HCT116 (cell line): ENCODE results near the gene AUTS2. TPM values are rescaled to one million over a fixed set of nuclear protein-coding genes. Genes with fewer than 3 reads are reported as not detected.

Experiments used
- ATAC-seq: fragments of 200-7000 bp; cut with Tn5 transposase; 2 replicates; pipeline ENCODE4 v1.9.1; 2020; ENCODE audit warnings: mild to moderate bottlenecking, moderate library complexity
- BruUV-seq: library from RNA; stranded (reverse); fragments of 400-500 nt; replicated peaks from 2 replicates; lab custom pipeline; 2021; lab: Mats Ljungman, UMichigan
- CTCF ChIA-PET: fragments of 300-600 bp; sonication (Branson Sonifier 250); formaldehyde crosslinking; loops from one replicate; lab custom pipeline; 2021; ENCODE audit warnings: antibody characterized with exemption; lab: Charles Lee
- POLR2A ChIA-PET: fragments of 300-600, 350-600 bp; sonication (Branson Sonifier 250); formaldehyde crosslinking; loops from one replicate; lab custom pipeline; 2021; ENCODE audit warnings: antibody characterized with exemption; lab: Charles Lee
- RAD21 ChIA-PET, 2 experiments: fragments of 300-600 bp; sonication (Branson Sonifier 250); formaldehyde crosslinking; loops; one replicate each; lab custom pipeline; 2023; ENCODE audit warnings: low total read pairs in 2 of 2; ENCODE audit not compliant: uncharacterized antibody in 2 of 2, unreplicated experiment in 2 of 2, low non-redundant PET in 1 of 2; lab: Charles Lee
- DNase-seq: peaks from one replicate; pipeline ENCODE4 v3.0.0-alpha.2; 2010; ENCODE audit warnings: low read depth, low spot score
- H2AFZ ChIP-seq: fragments of 200-600 bp; shearing (Covaris generic), sonication (generic); 2 replicates; pipeline ENCODE4 v1.6.1; 2017; ENCODE audit warnings: low read depth, mixed run types, mixed read lengths, antibody characterized with exemption, low read length; ENCODE audit not compliant: poor library complexity, severe bottlenecking
- H3K27ac ChIP-seq: 2 replicates; pipeline ENCODE4 v1.5.1; 2012; ENCODE audit warnings: low read depth, low read length
- H3K27me3 ChIP-seq: fragments of 200-600 bp; sonication (generic); 2 replicates; pipeline ENCODE4 v1.6.1; 2016; ENCODE audit warnings: mixed run types, low read length, mixed read lengths; ENCODE audit not compliant: insufficient read depth
- H3K36me3 ChIP-seq, 2 experiments: fragments of 200-500 bp in 1 of 2; fragments of 200-600 bp in 1 of 2; sonication (Bioruptor generic) in 1 of 2; sonication (generic) in 1 of 2; 2 replicates each; pipeline versions ENCODE4 v1.5.1 to v1.6.1; 2014 to 2016; ENCODE audit warnings: low read length in 2 of 2, inconsistent platforms in 1 of 2, mixed read lengths in 1 of 2, mixed run types in 1 of 2; ENCODE audit not compliant: insufficient read depth in 2 of 2, control insufficient read depth in 1 of 2
- H3K4me1 ChIP-seq, 2 experiments: fragments of 200-600 bp in 1 of 2; sonication (generic) in 1 of 2; 2 replicates each; pipeline versions ENCODE4 v1.5.1 to v1.6.1; 2012 to 2017; ENCODE audit warnings: low read length in 2 of 2, inconsistent platforms in 1 of 2, mild to moderate bottlenecking in 1 of 2, mixed read lengths in 1 of 2, mixed run types in 1 of 2, moderate library complexity in 1 of 2; ENCODE audit not compliant: insufficient read depth in 2 of 2, control insufficient read depth in 1 of 2
- H3K4me2 ChIP-seq: fragments of 200-600 bp; sonication (generic); 2 replicates; pipeline ENCODE4 v1.6.1; 2017; ENCODE audit warnings: mixed run types, low read length, mixed read lengths
- H3K4me3 ChIP-seq, 2 experiments: fragments of 200-600 bp in 1 of 2; sonication (generic) in 1 of 2; replicated peaks in 1 of 2; 2 replicates each; pipeline ENCODE4 v1.5.1; 2011 to 2016; ENCODE audit warnings: low read length in 2 of 2, control low read depth in 1 of 2, low read depth in 1 of 2, mild to moderate bottlenecking in 1 of 2, mixed read lengths in 1 of 2, mixed run types in 1 of 2
- H3K79me2 ChIP-seq: fragments of 200-600 bp; sonication (generic); 2 replicates; pipeline ENCODE4 v1.6.1; 2017; ENCODE audit warnings: mild to moderate bottlenecking, mixed run types, low read length, moderate library complexity, mixed read lengths; ENCODE audit not compliant: insufficient read depth
- H3K9ac ChIP-seq: fragments of 200-600 bp; sonication (generic); 2 replicates; pipeline ENCODE4 v1.6.1; 2016; ENCODE audit warnings: low read length, mixed read lengths
- H3K9me2 ChIP-seq: fragments of 200-600 bp; sonication (generic), shearing (Covaris generic); 2 replicates; pipeline ENCODE4 v1.6.1; 2017; ENCODE audit warnings: mixed run types, mild to moderate bottlenecking, moderate library complexity; ENCODE audit not compliant: insufficient read depth
- H3K9me3 ChIP-seq, 2 experiments: fragments of 200-500 bp in 1 of 2; fragments of 200-600 bp in 1 of 2; sonication (Bioruptor generic) in 1 of 2; sonication (generic) in 1 of 2; 2 replicates each; pipeline ENCODE4 v1.6.1; 2014 to 2017; ENCODE audit warnings: low read length in 2 of 2, mixed read lengths in 2 of 2, inconsistent platforms in 1 of 2, low read depth in 1 of 2, mild to moderate bottlenecking in 1 of 2, mixed run types in 1 of 2, moderate library complexity in 1 of 2; ENCODE audit not compliant: control insufficient read depth in 1 of 2, insufficient read depth in 1 of 2
- H4K20me1 ChIP-seq: fragments of 200-600 bp; sonication (generic), shearing (Covaris generic); 2 replicates; pipeline ENCODE4 v1.6.1; 2017; ENCODE audit warnings: mixed run types, mild to moderate bottlenecking, moderate library complexity; ENCODE audit not compliant: insufficient read depth
- CEBPB ChIP-seq: IDR thresholded peaks from 2 replicates; pipeline ENCODE4 v1.6.1; 2012; ENCODE audit warnings: low read depth
- EZH2 ChIP-seq: fragments of 200-600 bp; sonication (generic); IDR thresholded peaks from 2 replicates; pipeline ENCODE4 v1.6.1; 2017; ENCODE audit warnings: antibody characterized with exemption, mixed run types
- POLR2A ChIP-seq: IDR thresholded peaks from 2 replicates; pipeline ENCODE4 v1.7.0; 2011; ENCODE audit warnings: borderline replicate concordance; ENCODE audit not compliant: insufficient read depth, insufficient read length; ENCODE audit errors: extremely low read depth
- REST ChIP-seq: IDR thresholded peaks from 2 replicates; pipeline ENCODE4 v1.6.1; 2012; ENCODE audit warnings: low read depth
- SRF ChIP-seq: IDR thresholded peaks from 2 replicates; pipeline ENCODE4 v1.6.1; 2012; ENCODE audit warnings: low read depth
- ZBTB33 ChIP-seq: IDR thresholded peaks from 2 replicates; pipeline ENCODE4 v1.6.1; 2011; ENCODE audit warnings: mild to moderate bottlenecking, low read length, moderate library complexity; ENCODE audit not compliant: insufficient replicate concordance; ENCODE audit errors: extremely low read depth
- ZNF274 ChIP-seq: fragments of 200-500 bp; sonication (Bioruptor generic); IDR thresholded peaks from 2 replicates; pipeline ENCODE4 v1.6.1; 2014; ENCODE audit warnings: mild to moderate bottlenecking, low read depth, low read length, inconsistent platforms
- intact Hi-C: fragments of 100-400 bp; cut with micrococcal nuclease; formaldehyde crosslinking; loops from 2 replicates; pipeline ENCODE4 v1.10.0; 2022
- total RNA-seq: library from RNA; stranded (reverse); gene quantifications from one replicate; pipeline ENCODE4 v1.2.1, GENCODE V29; 2021; ENCODE audit not compliant: unreplicated experiment

The AUTS2 gene
- total RNA-seq, 1 experiment from 2014 or later = 0.93 TPM

- RAD21 ChIA-PET = no interaction called here
- Histone ChIP-seq H3K9ac (no peak overlapping the region), H3K27me3 (no peaks in the 10 kb centered on the region), H3K9me2 (no peaks in the 10 kb centered on the region), H3K4me3 (no peak overlapping the region), H3K4me1 (no peaks in the 10 kb centered on the region), H3K4me2 (no peak overlapping the region), H3K79me2 (no peaks in the 10 kb centered on the region), H3K27ac (no peak overlapping the region), H3K9me3 (peaks cover 0 to 44% of the 10 kb centered on the region in 2 experiments; a peak in 2 of 4 replicates), H4K20me1 (no peaks in the 10 kb centered on the region), H2AFZ (no peak overlapping the region), H3K36me3 (no peaks in the 10 kb centered on the region)
- TF ChIP-seq EZH2 (no peak), CEBPB (no peak), POLR2A (no peak), ZBTB33 (no peak), REST (no peak), ZNF274 (no peak), SRF (no peak)
- POLR2A ChIA-PET = no interaction called here
- CTCF ChIA-PET = no interaction called here
- intact Hi-C loops = no loop called here
- no peak for ATAC-seq
- no TSS peak for BruUV-seq
- DNase-seq = no peak
Measured at GRCh38 chr7:69803699-69804516, 205.6 kb downstream of the AUTS2 start.
